ENCODE data around the gene TRPM3.
"Not testable (repeated sequence)": the region's sequence is repeated elsewhere in the genome, so short reads cannot be mapped to it uniquely, and the experiment has no call there.

TRPM3 gene

GRCh38 chr9:70760228-70760627 lies 361.2 kb downstream of the TRPM3 start:
- no peak overlapping the region for H3K4me3 ChIP-seq (ENCODE audit: low read depth, low read length)
- TF ChIP-seq, protein P1, sequence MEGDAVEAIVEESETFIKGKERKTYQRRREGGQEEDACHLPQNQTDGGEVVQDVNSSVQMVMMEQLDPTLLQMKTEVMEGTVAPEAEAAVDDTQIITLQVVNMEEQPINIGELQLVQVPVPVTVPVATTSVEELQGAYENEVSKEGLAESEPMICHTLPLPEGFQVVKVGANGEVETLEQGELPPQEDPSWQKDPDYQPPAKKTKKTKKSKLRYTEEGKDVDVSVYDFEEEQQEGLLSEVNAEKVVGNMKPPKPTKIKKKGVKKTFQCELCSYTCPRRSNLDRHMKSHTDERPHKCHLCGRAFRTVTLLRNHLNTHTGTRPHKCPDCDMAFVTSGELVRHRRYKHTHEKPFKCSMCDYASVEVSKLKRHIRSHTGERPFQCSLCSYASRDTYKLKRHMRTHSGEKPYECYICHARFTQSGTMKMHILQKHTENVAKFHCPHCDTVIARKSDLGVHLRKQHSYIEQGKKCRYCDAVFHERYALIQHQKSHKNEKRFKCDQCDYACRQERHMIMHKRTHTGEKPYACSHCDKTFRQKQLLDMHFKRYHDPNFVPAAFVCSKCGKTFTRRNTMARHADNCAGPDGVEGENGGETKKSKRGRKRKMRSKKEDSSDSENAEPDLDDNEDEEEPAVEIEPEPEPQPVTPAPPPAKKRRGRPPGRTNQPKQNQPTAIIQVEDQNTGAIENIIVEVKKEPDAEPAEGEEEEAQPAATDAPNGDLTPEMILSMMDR (IDR thresholded peaks at IDR 0.05; ENCODE audit: borderline replicate concordance, insufficient read depth, low read depth, low read length) = no peak

DNA sequence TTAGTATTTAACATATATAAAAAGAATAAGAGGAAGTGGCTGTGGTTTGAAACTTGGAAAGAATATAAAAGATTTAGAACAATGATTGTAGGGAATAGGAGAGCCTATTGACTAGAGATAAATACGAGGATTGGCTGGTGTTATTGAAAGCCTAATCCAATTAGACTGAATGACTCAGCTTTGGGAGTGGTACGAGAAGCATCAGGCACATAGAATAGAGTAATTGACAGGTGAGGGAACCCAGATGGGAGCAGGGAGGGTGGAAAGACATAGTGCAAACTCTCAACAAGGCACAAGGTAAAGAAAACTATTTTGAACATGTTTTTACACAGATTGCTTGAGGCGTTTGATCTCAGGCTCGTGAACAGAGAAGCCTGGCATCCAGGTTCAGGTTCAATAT lies 368.1 kb downstream of the TRPM3 start:
- TF ChIP-seq, protein P1 (IDR thresholded peaks at IDR 0.05; ENCODE audit: borderline replicate concordance, insufficient read depth, low read depth, low read length) = no peak

DNA sequence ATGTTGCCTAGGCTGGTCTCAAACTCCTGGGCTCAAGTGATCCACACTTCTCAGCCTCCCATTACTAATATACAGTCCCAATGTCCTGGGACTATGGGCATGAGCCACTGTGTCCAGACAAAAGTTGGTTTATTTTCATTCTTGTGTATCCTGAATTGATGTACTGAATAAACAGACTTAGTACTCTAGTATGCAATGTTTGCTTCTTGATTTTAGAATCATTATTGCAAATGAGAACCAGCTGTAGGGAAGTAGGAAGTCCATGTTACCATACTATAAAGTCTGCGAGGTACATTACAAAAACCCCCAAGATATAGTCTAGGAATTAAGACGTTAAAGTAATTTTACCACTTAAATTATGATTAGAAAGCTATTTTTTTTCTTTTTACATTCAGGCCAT lies 372.4 kb downstream of the TRPM3 start:
- H3K4me3 ChIP-seq (ENCODE audit: low read depth, low read length) = no peak overlapping the region
- TF ChIP-seq, protein P1 (IDR thresholded peaks at IDR 0.05; ENCODE audit: borderline replicate concordance, insufficient read depth, low read depth, low read length) = no peak

More for the DNA sequence above, 368.1 kb downstream of the TRPM3 start:
- no peak overlapping the region for H3K4me3 ChIP-seq (ENCODE audit: low read depth, low read length)

GRCh38 chr9:70747261-70747718 lies 374.1 kb downstream of the TRPM3 start:
- no peak overlapping the region for H3K4me3 ChIP-seq (ENCODE audit: low read depth, low read length)
- TF ChIP-seq, protein P1 (IDR thresholded peaks at IDR 0.05; ENCODE audit: borderline replicate concordance, insufficient read depth, low read depth, low read length) = no peak

DNA sequence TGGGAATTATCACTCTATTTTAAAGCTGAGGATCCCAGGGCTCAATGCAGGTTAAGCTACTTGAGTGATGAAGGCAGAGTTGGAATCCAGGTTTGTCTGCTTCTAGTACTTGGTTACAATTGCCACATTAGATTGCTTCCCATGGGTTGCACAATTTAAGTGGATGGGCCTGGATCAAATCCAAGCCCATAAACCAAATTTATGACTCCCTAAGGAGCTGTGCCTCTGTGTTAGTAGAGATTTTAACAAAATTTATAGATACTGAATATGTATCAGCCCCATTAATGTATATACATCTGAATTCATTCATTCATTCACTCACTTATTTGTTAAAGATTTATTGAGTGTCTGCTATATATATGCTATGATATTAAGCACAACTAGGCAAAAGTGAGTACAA lies 374.7 kb downstream of the TRPM3 start:
- TF ChIP-seq, protein P1 (IDR thresholded peaks at IDR 0.05; ENCODE audit: borderline replicate concordance, insufficient read depth, low read depth, low read length) = no peak
- H3K4me3 ChIP-seq (ENCODE audit: low read depth, low read length) = no peak overlapping the region

DNA sequence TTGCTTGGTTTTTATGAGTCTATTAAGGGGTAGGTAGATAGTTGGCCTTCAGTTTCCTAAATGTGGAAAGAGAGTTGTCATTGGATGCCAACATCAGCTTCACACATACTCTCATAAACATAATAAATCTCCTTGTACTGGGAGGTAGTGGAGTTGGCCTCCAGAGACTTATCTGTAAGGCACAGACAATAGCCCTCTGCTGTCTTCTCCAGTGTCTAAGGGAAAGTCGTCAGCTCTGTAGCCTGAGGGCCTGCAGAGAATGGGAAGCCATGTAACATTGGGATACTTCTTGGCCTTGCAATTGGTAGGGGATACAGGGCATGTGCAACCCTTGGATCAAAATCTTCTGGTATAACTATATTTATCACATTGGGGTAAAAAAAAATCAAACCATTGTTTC lies 375.1 kb downstream of the TRPM3 start:
- TF ChIP-seq, protein P1 (IDR thresholded peaks at IDR 0.05; ENCODE audit: borderline replicate concordance, insufficient read depth, low read depth, low read length) = no peak
- H3K4me3 ChIP-seq (ENCODE audit: low read depth, low read length) = no peak overlapping the region

DNA sequence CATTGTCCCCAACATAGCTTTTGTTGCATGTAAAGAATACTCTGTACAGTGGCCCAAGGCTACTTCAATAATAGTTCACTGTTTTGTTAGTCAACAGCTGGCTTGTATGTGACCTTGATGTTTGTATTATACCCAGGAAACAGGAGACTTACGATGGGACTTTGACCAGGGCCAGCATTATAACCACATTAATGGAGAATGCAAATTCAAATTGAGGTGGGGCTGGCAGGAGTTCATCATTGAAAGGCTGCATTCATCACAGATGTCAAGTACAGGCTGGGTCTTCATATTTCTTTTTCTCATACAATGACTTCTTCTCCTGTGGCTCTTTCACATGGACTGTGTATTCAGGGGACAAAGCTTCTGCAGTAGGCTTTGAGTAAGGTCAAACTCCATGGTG lies 396.6 kb downstream of the TRPM3 start:
- not testable (repeated sequence) for H3K4me3 ChIP-seq (ENCODE audit: low read depth, low read length)

- H3K4me3 ChIP-seq (ENCODE audit: low read depth, low read length) = not testable (repeated sequence)
These were observed 397.4 kb downstream of the TRPM3 start for GRCh38 chr9:70724025-70724424.

GRCh38 chr9:70706797-70707196 lies 414.6 kb downstream of the TRPM3 start:
- H3K4me3 ChIP-seq (ENCODE audit: low read depth, low read length) = not testable (repeated sequence)
